ENCODE results near the gene C1orf21.

Gene C1orf21

GRCh38 chr1:184660462-184661191 lies 273.8 kb downstream of the C1orf21 start:
- H3K9ac ChIP-seq, result no peak overlapping the region
- TF ChIP-seq, protein P1, sequence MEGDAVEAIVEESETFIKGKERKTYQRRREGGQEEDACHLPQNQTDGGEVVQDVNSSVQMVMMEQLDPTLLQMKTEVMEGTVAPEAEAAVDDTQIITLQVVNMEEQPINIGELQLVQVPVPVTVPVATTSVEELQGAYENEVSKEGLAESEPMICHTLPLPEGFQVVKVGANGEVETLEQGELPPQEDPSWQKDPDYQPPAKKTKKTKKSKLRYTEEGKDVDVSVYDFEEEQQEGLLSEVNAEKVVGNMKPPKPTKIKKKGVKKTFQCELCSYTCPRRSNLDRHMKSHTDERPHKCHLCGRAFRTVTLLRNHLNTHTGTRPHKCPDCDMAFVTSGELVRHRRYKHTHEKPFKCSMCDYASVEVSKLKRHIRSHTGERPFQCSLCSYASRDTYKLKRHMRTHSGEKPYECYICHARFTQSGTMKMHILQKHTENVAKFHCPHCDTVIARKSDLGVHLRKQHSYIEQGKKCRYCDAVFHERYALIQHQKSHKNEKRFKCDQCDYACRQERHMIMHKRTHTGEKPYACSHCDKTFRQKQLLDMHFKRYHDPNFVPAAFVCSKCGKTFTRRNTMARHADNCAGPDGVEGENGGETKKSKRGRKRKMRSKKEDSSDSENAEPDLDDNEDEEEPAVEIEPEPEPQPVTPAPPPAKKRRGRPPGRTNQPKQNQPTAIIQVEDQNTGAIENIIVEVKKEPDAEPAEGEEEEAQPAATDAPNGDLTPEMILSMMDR (IDR thresholded peaks at IDR 0.05), result no peak
- H3K79me2 ChIP-seq, result no peaks in the 10 kb centered on the region
- no peaks in the 10 kb centered on the region for H3K36me3 ChIP-seq (ENCODE audit: control insufficient read depth, insufficient read depth, low read length)
- no peaks in the 10 kb centered on the region for H3K9me3 ChIP-seq (ENCODE audit: control insufficient read depth, low read length)
- no peak overlapping the region for H3K4me2 ChIP-seq (ENCODE audit: low read length)
- no peaks in the 10 kb centered on the region for H3K4me1 ChIP-seq
- no peak overlapping the region for H2AFZ ChIP-seq
- no peak overlapping the region for H3K4me3 ChIP-seq (ENCODE audit: low read depth, low read length)
- no peak overlapping the region for H3K27ac ChIP-seq
- H3K27me3 ChIP-seq (ENCODE audit: control insufficient read depth, insufficient read depth, low read length), result no peaks in the 10 kb centered on the region

GRCh38 chr1:184661801-184662200 lies 275.0 kb downstream of the C1orf21 start:
- TF ChIP-seq, protein P1 (IDR thresholded peaks at IDR 0.05), result no peak
- H3K27me3 ChIP-seq (ENCODE audit: control insufficient read depth, insufficient read depth, low read length), result no peaks in the 10 kb centered on the region
- no peak overlapping the region for H3K9ac ChIP-seq
- H3K27ac ChIP-seq, result no peak overlapping the region
- H3K4me3 ChIP-seq (ENCODE audit: low read depth, low read length), result no peak overlapping the region
- no peak overlapping the region for H3K4me2 ChIP-seq (ENCODE audit: low read length)
- H3K9me3 ChIP-seq (ENCODE audit: control insufficient read depth, low read length), result no peaks in the 10 kb centered on the region
- no peak overlapping the region for H2AFZ ChIP-seq
- no peaks in the 10 kb centered on the region for H3K79me2 ChIP-seq
- H3K36me3 ChIP-seq (ENCODE audit: control insufficient read depth, insufficient read depth, low read length), result no peaks in the 10 kb centered on the region
- no peaks in the 10 kb centered on the region for H3K4me1 ChIP-seq

DNA sequence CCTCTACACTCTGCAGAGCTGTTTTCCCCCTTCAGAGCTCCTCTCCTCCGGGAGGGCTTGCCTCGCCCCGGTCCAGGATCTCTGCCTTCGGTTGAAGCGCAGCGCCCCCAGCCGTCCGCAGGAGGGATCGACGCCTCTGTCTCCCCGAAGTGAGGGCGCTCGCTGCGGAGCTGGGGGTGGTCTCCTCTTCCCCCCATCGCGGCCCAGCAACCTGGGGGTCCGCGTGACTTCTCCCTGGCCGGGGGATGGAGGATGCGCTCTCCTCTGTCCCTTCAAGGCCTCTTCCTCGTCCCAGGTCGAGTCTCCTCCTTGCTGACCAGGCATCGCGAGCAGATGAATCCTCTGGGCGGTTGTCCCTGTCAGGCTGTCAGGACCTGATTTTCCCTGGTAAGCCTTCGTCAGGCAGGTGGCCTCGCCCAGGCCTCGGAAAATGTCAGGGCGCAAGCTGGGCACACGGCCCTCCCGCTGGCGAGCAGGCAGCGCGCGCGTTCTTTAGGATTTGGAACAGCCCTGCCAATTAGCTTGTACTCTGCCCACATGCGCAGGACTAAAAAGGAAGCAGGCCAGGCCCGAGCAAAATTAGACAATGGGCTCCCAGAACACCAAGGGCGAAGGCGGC lies 277.3 kb downstream of the C1orf21 start:
- TF ChIP-seq, protein P1 (IDR thresholded peaks at IDR 0.05), result peak; percentile 49
- Histone ChIP-seq H2AFZ (peak overlapping the region; percentile 60), H3K36me3 (ENCODE audit: control insufficient read depth, insufficient read depth, low read length) (no peaks in the 10 kb centered on the region), H3K27ac (no peak overlapping the region), H3K79me2 (no peaks in the 10 kb centered on the region), H3K4me2 (ENCODE audit: low read length) (peak overlapping the region; percentile 41), H3K9ac (no peak overlapping the region), H3K4me3 (ENCODE audit: low read depth, low read length) (no peak overlapping the region), H3K4me1 (no peaks in the 10 kb centered on the region), H3K27me3 (ENCODE audit: control insufficient read depth, insufficient read depth, low read length) (no peaks in the 10 kb centered on the region), H3K9me3 (ENCODE audit: control insufficient read depth, low read length) (no peaks in the 10 kb centered on the region)

- Histone ChIP-seq H3K27me3 (ENCODE audit: control insufficient read depth, insufficient read depth, low read length) (no peaks in the 10 kb centered on the region), H3K4me3 (ENCODE audit: low read depth, low read length) (no peak overlapping the region), H3K4me2 (ENCODE audit: low read length) (no peak overlapping the region), H2AFZ (no peak overlapping the region), H3K9me3 (ENCODE audit: control insufficient read depth, low read length) (no peaks in the 10 kb centered on the region), H3K9ac (no peak overlapping the region), H3K79me2 (no peaks in the 10 kb centered on the region), H3K27ac (no peak overlapping the region), H3K4me1 (no peaks in the 10 kb centered on the region), H3K36me3 (ENCODE audit: control insufficient read depth, insufficient read depth, low read length) (no peaks in the 10 kb centered on the region)
- TF ChIP-seq, protein P1 (IDR thresholded peaks at IDR 0.05), result no peak
Measured at GRCh38 chr1:184664661-184665060, 277.8 kb downstream of the C1orf21 start.

Measured in parathyroid adenoma (tissue), 2 donors.